ENCODE results near the gene SPAG17.
A peak's percentile ranks its signal among the peaks of the same experiment; 100 is the strongest.

Gene SPAG17

GRCh38 chr1:118143121-118143520 is 41.9 kb downstream of the SPAG17 start:
- Histone ChIP-seq H3K36me3 (replicated peaks; ENCODE audit: low read depth, low read length) (no peaks in the 10 kb centered on the region), H3K4me2 (ENCODE audit: low read length) (no peak overlapping the region), H3K9ac (ENCODE audit: low read length) (no peak overlapping the region), H2AFZ (ENCODE audit: low read depth, low read length) (no peak overlapping the region), H3K27ac (ENCODE audit: low read length) (no peak overlapping the region), H3K4me1 (ENCODE audit: low read length) (no peaks in the 10 kb centered on the region), H3K79me2 (ENCODE audit: low read length) (no peaks in the 10 kb centered on the region), H4K20me1 (ENCODE audit: insufficient read depth, low read length) (no peaks in the 10 kb centered on the region), H3K27me3 (ENCODE audit: low read depth, low read length) (no peaks in the 10 kb centered on the region), H3K4me3 (ENCODE audit: low read length) (no peak overlapping the region), H3K9me3 (ENCODE audit: insufficient read depth, low read length) (no peaks in the 10 kb centered on the region)
- TF ChIP-seq EZH2phosphoT487 (IDR thresholded peaks at IDR 0.05; ENCODE audit: low read depth) = no peak
- TF ChIP-seq CTCF (IDR thresholded peaks at IDR 0.05; ENCODE audit: low read depth, low read length) = no peak

- Histone ChIP-seq H4K20me1 (ENCODE audit: insufficient read depth, low read length) (no peaks in the 10 kb centered on the region), H3K36me3 (replicated peaks; ENCODE audit: low read depth, low read length) (no peaks in the 10 kb centered on the region), H3K27me3 (ENCODE audit: low read depth, low read length) (no peaks in the 10 kb centered on the region), H3K9me3 (ENCODE audit: insufficient read depth, low read length) (no peaks in the 10 kb centered on the region), H3K9ac (ENCODE audit: low read length) (no peak overlapping the region), H3K4me3 (ENCODE audit: low read length) (no peak overlapping the region), H3K79me2 (ENCODE audit: low read length) (no peaks in the 10 kb centered on the region), H3K4me2 (ENCODE audit: low read length) (no peak overlapping the region), H2AFZ (ENCODE audit: low read depth, low read length) (no peak overlapping the region), H3K4me1 (ENCODE audit: low read length) (no peaks in the 10 kb centered on the region), H3K27ac (ENCODE audit: low read length) (no peak overlapping the region)
- TF ChIP-seq CTCF (IDR thresholded peaks at IDR 0.05; ENCODE audit: low read depth, low read length) (no peak), EZH2phosphoT487 (IDR thresholded peaks at IDR 0.05; ENCODE audit: low read depth) (no peak)
Measured at GRCh38 chr1:118142546-118142945, 42.5 kb downstream of the SPAG17 start.

- Histone ChIP-seq H3K4me2 (ENCODE audit: low read length) (no peak overlapping the region), H2AFZ (ENCODE audit: low read depth, low read length) (no peak overlapping the region), H3K9ac (ENCODE audit: low read length) (no peak overlapping the region), H4K20me1 (ENCODE audit: insufficient read depth, low read length) (no peaks in the 10 kb centered on the region), H3K27ac (ENCODE audit: low read length) (no peak overlapping the region), H3K27me3 (ENCODE audit: low read depth, low read length) (peaks cover 4% of the 10 kb centered on the region; the same call in 1 of the 2 replicates), H3K4me3 (ENCODE audit: low read length) (no peak overlapping the region), H3K9me3 (ENCODE audit: insufficient read depth, low read length) (no peaks in the 10 kb centered on the region), H3K79me2 (ENCODE audit: low read length) (no peaks in the 10 kb centered on the region), H3K36me3 (replicated peaks; ENCODE audit: low read depth, low read length) (no peaks in the 10 kb centered on the region), H3K4me1 (ENCODE audit: low read length) (peaks cover 12% of the 10 kb centered on the region)
- TF ChIP-seq EZH2phosphoT487 (IDR thresholded peaks at IDR 0.05; ENCODE audit: low read depth) (no peak), CTCF (IDR thresholded peaks at IDR 0.05; ENCODE audit: low read depth, low read length) (no peak)
Measured at GRCh38 chr1:118137900-118138299, 47.1 kb downstream of the SPAG17 start.

GRCh38 chr1:118136187-118136941 is 48.7 kb downstream of the SPAG17 start:
- H3K9ac ChIP-seq (ENCODE audit: low read length) = no peak overlapping the region
- no peaks in the 10 kb centered on the region for H3K79me2 ChIP-seq (ENCODE audit: low read length)
- no peak overlapping the region for H2AFZ ChIP-seq (ENCODE audit: low read depth, low read length)
- peaks cover 4% of the 10 kb centered on the region; the same call in 1 of the 2 replicates for H3K27me3 ChIP-seq (ENCODE audit: low read depth, low read length)
- H3K4me2 ChIP-seq (ENCODE audit: low read length) = peak overlapping the region; percentile 70
- H3K36me3 ChIP-seq (replicated peaks; ENCODE audit: low read depth, low read length) = no peaks in the 10 kb centered on the region
- no peaks in the 10 kb centered on the region for H3K9me3 ChIP-seq (ENCODE audit: insufficient read depth, low read length)
- H4K20me1 ChIP-seq (ENCODE audit: insufficient read depth, low read length) = no peaks in the 10 kb centered on the region
- H3K4me1 ChIP-seq (ENCODE audit: low read length) = peaks cover 12% of the 10 kb centered on the region
- no peak overlapping the region for H3K27ac ChIP-seq (ENCODE audit: low read length)
- peak overlapping the region; percentile 43; the same call in 1 of the 2 replicates for H3K4me3 ChIP-seq (ENCODE audit: low read length)
- no peak for TF ChIP-seq CTCF (IDR thresholded peaks at IDR 0.05; ENCODE audit: low read depth, low read length)
- TF ChIP-seq EZH2phosphoT487 (IDR thresholded peaks at IDR 0.05; ENCODE audit: low read depth) = no peak

Measured in OCI-LY3 (cell line).